GM10266 (cell line): ENCODE results near the gene NEFH.

Experiments
- DNase-seq: peaks from one replicate; pipeline ENCODE4 v3.0.0; 2012; ENCODE audit errors: extremely low spot score
- CTCF ChIP-seq: IDR thresholded peaks from 2 replicates; pipeline ENCODE4 v1.5.1; 2012; ENCODE audit warnings: mild to moderate bottlenecking, low read depth; ENCODE audit not compliant: control insufficient read depth, insufficient read depth; ENCODE audit errors: missing control alignments

NEFH gene

GRCh38 chr22:29443452-29443851 is 36.6 kb upstream of the NEFH start:
- DNase-seq, result no peak
- TF ChIP-seq CTCF, result no peak

GRCh38 chr22:29443861-29444792 is 35.9 kb upstream of the NEFH start:
- DNase-seq, result no peak
- TF ChIP-seq CTCF, result no peak

GRCh38 chr22:29445508-29445907 is 34.5 kb upstream of the NEFH start:
- DNase-seq, result no peak
- no peak for TF ChIP-seq CTCF

- no peak for DNase-seq
- TF ChIP-seq CTCF, result no peak
These were observed 32.1 kb upstream of the NEFH start for GRCh38 chr22:29447906-29448305.

- DNase-seq, result no peak
- no peak for TF ChIP-seq CTCF
These were observed 30.6 kb upstream of the NEFH start for GRCh38 chr22:29449296-29449875.

GRCh38 chr22:29450222-29450621 is 29.8 kb upstream of the NEFH start:
- no peak for DNase-seq

More at GRCh38 chr22:29450222-29450621, 29.8 kb upstream of the NEFH start:
- TF ChIP-seq CTCF, result no peak
